ENCODE results near the gene AFG1L. TPM values are rescaled to one million over a fixed set of nuclear protein-coding genes. Genes with fewer than 3 reads are reported as not detected.
A peak's percentile ranks its signal among the peaks of the same experiment; 100 is the strongest.
"Not testable (repeated sequence)": the region's sequence is repeated elsewhere in the genome, so short reads cannot be mapped to it uniquely, and the experiment has no call there.

AFG1L gene
- total RNA-seq, 1 donor from 2014 or later = 2.6 TPM

- no peak for TF ChIP-seq CTCF (IDR thresholded peaks at IDR 0.05; ENCODE audit: insufficient read depth, low read length, severe bottlenecking)
- no peak for FAIRE-seq
- peak overlapping the region; percentile 85 for H3K4me3 ChIP-seq (ENCODE audit: low read depth, low read length)
- H3K36me3 ChIP-seq (ENCODE audit: control insufficient read depth, insufficient read depth, low read length) = no peaks in the 10 kb centered on the region
- no peaks in the 10 kb centered on the region for H3K27me3 ChIP-seq (ENCODE audit: control insufficient read depth, insufficient read depth, low read length)
- DNase-seq (ENCODE audit: low read depth) = no peak
Measured at GRCh38 chr6:108293527-108294296, 1.1 kb upstream of the AFG1L start.

GRCh38 chr6:108294297-108294726 is 542 bp upstream of the AFG1L start:
- Histone ChIP-seq H3K27me3 (ENCODE audit: control insufficient read depth, insufficient read depth, low read length) (no peaks in the 10 kb centered on the region), H3K36me3 (ENCODE audit: control insufficient read depth, insufficient read depth, low read length) (no peaks in the 10 kb centered on the region), H3K4me3 (ENCODE audit: low read depth, low read length) (peak overlapping the region; percentile 85)
- no peak for TF ChIP-seq CTCF (IDR thresholded peaks at IDR 0.05; ENCODE audit: insufficient read depth, low read length, severe bottlenecking)
- DNase-seq (ENCODE audit: low read depth) (no peak), FAIRE-seq (no peak)

- Histone ChIP-seq H3K4me3 (ENCODE audit: low read depth, low read length) (peak overlapping the region; percentile 85), H3K27me3 (ENCODE audit: control insufficient read depth, insufficient read depth, low read length) (no peaks in the 10 kb centered on the region), H3K36me3 (ENCODE audit: control insufficient read depth, insufficient read depth, low read length) (no peaks in the 10 kb centered on the region)
- no peak for FAIRE-seq
- DNase-seq (ENCODE audit: low read depth) = peak; percentile 1
- no peak for TF ChIP-seq CTCF (IDR thresholded peaks at IDR 0.05; ENCODE audit: insufficient read depth, low read length, severe bottlenecking)
Measured at GRCh38 chr6:108295676-108296075, 822 bp downstream of the AFG1L start.

- Histone ChIP-seq H3K27me3 (ENCODE audit: control insufficient read depth, insufficient read depth, low read length) (no peaks in the 10 kb centered on the region), H3K36me3 (ENCODE audit: control insufficient read depth, insufficient read depth, low read length) (no peaks in the 10 kb centered on the region), H3K4me3 (ENCODE audit: low read depth, low read length) (no peak overlapping the region)
- no peak for TF ChIP-seq CTCF (IDR thresholded peaks at IDR 0.05; ENCODE audit: insufficient read depth, low read length, severe bottlenecking)
- FAIRE-seq (no peak), DNase-seq (ENCODE audit: low read depth) (no peak)
Measured at GRCh38 chr6:108302386-108302785, 7.5 kb downstream of the AFG1L start.

GRCh38 chr6:108304646-108305045 is 9.8 kb downstream of the AFG1L start:
- FAIRE-seq = no peak
- DNase-seq (ENCODE audit: low read depth) = no peak
- H3K27me3 ChIP-seq (ENCODE audit: control insufficient read depth, insufficient read depth, low read length) = no peaks in the 10 kb centered on the region
- no peak overlapping the region for H3K4me3 ChIP-seq (ENCODE audit: low read depth, low read length)
- no peaks in the 10 kb centered on the region for H3K36me3 ChIP-seq (ENCODE audit: control insufficient read depth, insufficient read depth, low read length)
- TF ChIP-seq CTCF (IDR thresholded peaks at IDR 0.05; ENCODE audit: insufficient read depth, low read length, severe bottlenecking) = no peak

GRCh38 chr6:108308641-108309040 is 13.8 kb downstream of the AFG1L start:
- not testable (repeated sequence) for H3K36me3 ChIP-seq (ENCODE audit: control insufficient read depth, insufficient read depth, low read length); FAIRE-seq; H3K27me3 ChIP-seq (ENCODE audit: control insufficient read depth, insufficient read depth, low read length); H3K4me3 ChIP-seq (ENCODE audit: low read depth, low read length)
- DNase-seq (ENCODE audit: low read depth) = peak; percentile 47
